ENCODE measurements around the gene ABHD17C. TPM values are rescaled to one million over a fixed set of nuclear protein-coding genes. Genes with fewer than 3 reads are reported as not detected.

The ABHD17C gene
- total RNA-seq, 1 experiment from 2014 or later = 16.3 TPM

DNA sequence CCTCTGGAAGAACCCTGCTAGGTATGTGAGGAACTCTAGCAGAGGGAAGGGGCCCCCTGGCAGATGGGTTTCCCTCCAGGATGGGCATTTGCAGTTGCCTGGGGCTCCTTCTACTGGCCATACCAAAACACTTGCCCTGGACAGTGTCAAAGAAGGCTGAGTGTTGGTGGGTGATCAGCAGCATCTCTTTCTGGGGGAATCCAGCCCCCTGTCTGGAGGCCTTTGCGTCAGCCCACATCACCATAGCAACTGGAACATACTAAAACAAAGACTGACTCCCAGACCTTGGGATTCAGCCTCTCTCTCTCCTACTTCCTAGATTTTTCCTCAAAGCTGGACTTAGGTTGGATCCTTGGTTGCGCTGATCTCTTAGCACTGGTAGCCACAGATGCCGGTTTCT is 92.2 kb downstream of the ABHD17C start:
- TF ChIP-seq, protein P1, sequence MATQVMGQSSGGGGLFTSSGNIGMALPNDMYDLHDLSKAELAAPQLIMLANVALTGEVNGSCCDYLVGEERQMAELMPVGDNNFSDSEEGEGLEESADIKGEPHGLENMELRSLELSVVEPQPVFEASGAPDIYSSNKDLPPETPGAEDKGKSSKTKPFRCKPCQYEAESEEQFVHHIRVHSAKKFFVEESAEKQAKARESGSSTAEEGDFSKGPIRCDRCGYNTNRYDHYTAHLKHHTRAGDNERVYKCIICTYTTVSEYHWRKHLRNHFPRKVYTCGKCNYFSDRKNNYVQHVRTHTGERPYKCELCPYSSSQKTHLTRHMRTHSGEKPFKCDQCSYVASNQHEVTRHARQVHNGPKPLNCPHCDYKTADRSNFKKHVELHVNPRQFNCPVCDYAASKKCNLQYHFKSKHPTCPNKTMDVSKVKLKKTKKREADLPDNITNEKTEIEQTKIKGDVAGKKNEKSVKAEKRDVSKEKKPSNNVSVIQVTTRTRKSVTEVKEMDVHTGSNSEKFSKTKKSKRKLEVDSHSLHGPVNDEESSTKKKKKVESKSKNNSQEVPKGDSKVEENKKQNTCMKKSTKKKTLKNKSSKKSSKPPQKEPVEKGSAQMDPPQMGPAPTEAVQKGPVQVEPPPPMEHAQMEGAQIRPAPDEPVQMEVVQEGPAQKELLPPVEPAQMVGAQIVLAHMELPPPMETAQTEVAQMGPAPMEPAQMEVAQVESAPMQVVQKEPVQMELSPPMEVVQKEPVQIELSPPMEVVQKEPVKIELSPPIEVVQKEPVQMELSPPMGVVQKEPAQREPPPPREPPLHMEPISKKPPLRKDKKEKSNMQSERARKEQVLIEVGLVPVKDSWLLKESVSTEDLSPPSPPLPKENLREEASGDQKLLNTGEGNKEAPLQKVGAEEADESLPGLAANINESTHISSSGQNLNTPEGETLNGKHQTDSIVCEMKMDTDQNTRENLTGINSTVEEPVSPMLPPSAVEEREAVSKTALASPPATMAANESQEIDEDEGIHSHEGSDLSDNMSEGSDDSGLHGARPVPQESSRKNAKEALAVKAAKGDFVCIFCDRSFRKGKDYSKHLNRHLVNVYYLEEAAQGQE (IDR thresholded peaks at IDR 0.05; ENCODE audit: insufficient read depth in 1 of 2, low read depth in 2 of 2, low read length in 1 of 2) = no peak
- TF ChIP-seq SIN3A (IDR thresholded peaks at IDR 0.05; ENCODE audit: borderline replicate concordance, insufficient read depth, low read depth, low read length) (no peak), TCF7L2 (IDR thresholded peaks at IDR 0.05; ENCODE audit: low read depth, low read length) (no peak), POLR2AphosphoS5 (IDR thresholded peaks at IDR 0.05; ENCODE audit: low read depth, low read length) (no peak)
- TF ChIP-seq, protein P2, sequence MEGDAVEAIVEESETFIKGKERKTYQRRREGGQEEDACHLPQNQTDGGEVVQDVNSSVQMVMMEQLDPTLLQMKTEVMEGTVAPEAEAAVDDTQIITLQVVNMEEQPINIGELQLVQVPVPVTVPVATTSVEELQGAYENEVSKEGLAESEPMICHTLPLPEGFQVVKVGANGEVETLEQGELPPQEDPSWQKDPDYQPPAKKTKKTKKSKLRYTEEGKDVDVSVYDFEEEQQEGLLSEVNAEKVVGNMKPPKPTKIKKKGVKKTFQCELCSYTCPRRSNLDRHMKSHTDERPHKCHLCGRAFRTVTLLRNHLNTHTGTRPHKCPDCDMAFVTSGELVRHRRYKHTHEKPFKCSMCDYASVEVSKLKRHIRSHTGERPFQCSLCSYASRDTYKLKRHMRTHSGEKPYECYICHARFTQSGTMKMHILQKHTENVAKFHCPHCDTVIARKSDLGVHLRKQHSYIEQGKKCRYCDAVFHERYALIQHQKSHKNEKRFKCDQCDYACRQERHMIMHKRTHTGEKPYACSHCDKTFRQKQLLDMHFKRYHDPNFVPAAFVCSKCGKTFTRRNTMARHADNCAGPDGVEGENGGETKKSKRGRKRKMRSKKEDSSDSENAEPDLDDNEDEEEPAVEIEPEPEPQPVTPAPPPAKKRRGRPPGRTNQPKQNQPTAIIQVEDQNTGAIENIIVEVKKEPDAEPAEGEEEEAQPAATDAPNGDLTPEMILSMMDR (IDR thresholded peaks at IDR 0.05) = no peak
- ATAC-seq = no peak
- no peaks in the 10 kb centered on the region for H3K36me3 ChIP-seq (ENCODE audit: control insufficient read depth, insufficient read depth, low read length)
- ChIA-PET CTCF (no interaction called here), POLR2A (no interaction called here)
- H3K27ac ChIP-seq (ENCODE audit: low read length) = no peak overlapping the region
- BruUV-seq (replicated peaks) = no TSS peak
- H3K27me3 ChIP-seq (ENCODE audit: control insufficient read depth, insufficient read depth, low read length) = peaks cover 19% of the 10 kb centered on the region
- no peak overlapping the region for H3K4me3 ChIP-seq (ENCODE audit: low read depth in 2 of 2, low read length in 2 of 2)
- in situ Hi-C loops (cut with HindIII; ENCODE audit: low pct_unique_long_range_greater_than_20kb, low sequenced_read_pairs) = no loop called here
- H3K9me3 ChIP-seq (ENCODE audit: control insufficient read depth, insufficient read depth, low read depth, low read length) = no peaks in the 10 kb centered on the region
- DNase-seq (ENCODE audit: low read depth, low spot score) = no peak
- intact Hi-C loops (cut with micrococcal nuclease; ENCODE audit: unreplicated experiment) = no loop called here
- H3K4me1 ChIP-seq (ENCODE audit: control insufficient read depth, insufficient read depth, low read length) = no peaks in the 10 kb centered on the region

DNA sequence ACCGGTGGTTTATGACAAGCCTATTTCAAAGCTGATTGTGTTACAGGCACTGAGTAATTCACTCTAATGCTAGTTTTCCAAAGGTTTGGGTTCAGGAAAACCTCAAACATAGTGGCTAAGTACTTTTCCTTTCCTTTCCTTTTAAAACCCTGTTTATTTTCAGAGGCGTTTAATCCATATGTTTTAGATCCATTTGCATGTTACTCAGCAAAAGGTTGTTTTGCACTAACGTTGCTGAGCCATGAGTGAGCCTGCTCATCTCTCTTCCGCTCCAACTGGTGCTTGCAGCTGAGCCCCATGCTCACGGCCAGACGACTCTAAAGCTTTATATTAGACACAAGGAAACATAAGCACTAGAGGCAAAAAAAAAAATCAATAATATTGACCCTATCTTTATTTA is 93.4 kb downstream of the ABHD17C start:
- ATAC-seq (no peak), DNase-seq (ENCODE audit: low read depth, low spot score) (no peak)
- POLR2A ChIA-PET = no interaction called here
- BruUV-seq (replicated peaks) = no TSS peak
- CTCF ChIA-PET = interaction anchor here (0.6 to 0.7 kb wide), 3 partner anchors 11 to 480 kb away, joined by 4 to 5 read pairs (median 4); no protein-coding TSS in a partner anchor
- no peaks in the 10 kb centered on the region for H3K4me1 ChIP-seq (ENCODE audit: control insufficient read depth, insufficient read depth, low read length)
- no peaks in the 10 kb centered on the region for H3K9me3 ChIP-seq (ENCODE audit: control insufficient read depth, insufficient read depth, low read depth, low read length)
- no peak overlapping the region for H3K27ac ChIP-seq (ENCODE audit: low read length)
- no peaks in the 10 kb centered on the region for H3K36me3 ChIP-seq (ENCODE audit: control insufficient read depth, insufficient read depth, low read length)
- in situ Hi-C loops (cut with HindIII; ENCODE audit: low pct_unique_long_range_greater_than_20kb, low sequenced_read_pairs) (no loop called here), intact Hi-C loops (cut with micrococcal nuclease; ENCODE audit: unreplicated experiment) (no loop called here)
- no peak for TF ChIP-seq POLR2AphosphoS5 (IDR thresholded peaks at IDR 0.05; ENCODE audit: low read depth, low read length)
- TF ChIP-seq, protein P1 (IDR thresholded peaks at IDR 0.05; ENCODE audit: insufficient read depth in 1 of 2, low read depth in 2 of 2, low read length in 1 of 2) = no peak
- no peak for TF ChIP-seq TCF7L2 (IDR thresholded peaks at IDR 0.05; ENCODE audit: low read depth, low read length)
- TF ChIP-seq SIN3A (IDR thresholded peaks at IDR 0.05; ENCODE audit: borderline replicate concordance, insufficient read depth, low read depth, low read length) = no peak
- TF ChIP-seq, protein P2 (IDR thresholded peaks at IDR 0.05) = no peak
- peaks cover 22% of the 10 kb centered on the region for H3K27me3 ChIP-seq (ENCODE audit: control insufficient read depth, insufficient read depth, low read length)
- H3K4me3 ChIP-seq (ENCODE audit: low read depth in 2 of 2, low read length in 2 of 2) = no peak overlapping the region
